GM12892 (cell line): ENCODE results near the gene SH2D3C.

Experiments
- POLR2A ChIP-seq: IDR thresholded peaks from 2 replicates; pipeline ENCODE4 v1.6.1; 2011; ENCODE audit warnings: low read depth, low read length, control low read depth
- POLR2AphosphoS5 ChIP-seq: IDR thresholded peaks from 2 replicates; pipeline ENCODE4 v1.6.1; 2011; ENCODE audit warnings: low read depth, low read length, control low read depth

GRCh38 chr9:127692071-127692470, 86.4 kb downstream of the SH2D3C start:
- TF ChIP-seq POLR2A (no peak), POLR2AphosphoS5 (no peak)
